ENCODE results near the gene TTC9C.

TTC9C gene

GRCh38 chr11:62712861-62713260 is 15.4 kb upstream of the TTC9C start:
- 0 out of 2 replicates have a peak overlapping the region, but pooled peaks have one; percentile 13 for H3K27ac ChIP-seq
- TF ChIP-seq CTCF (IDR thresholded peaks at IDR 0.05): no peak
- no peak for TF ChIP-seq ZFX (IDR thresholded peaks at IDR 0.05; ENCODE audit: borderline replicate concordance)

- H3K27ac ChIP-seq: 0 out of 2 replicates have a peak overlapping the region, but pooled peaks have one; percentile 13
These were observed 14.9 kb upstream of the TTC9C start for GRCh38 chr11:62713343-62713742.

GRCh38 chr11:62715150-62716130 is 12.8 kb upstream of the TTC9C start:
- no peak for TF ChIP-seq CTCF (IDR thresholded peaks at IDR 0.05)
- TF ChIP-seq ZFX (IDR thresholded peaks at IDR 0.05; ENCODE audit: borderline replicate concordance): no peak
- H3K27ac ChIP-seq: no peak overlapping the region

More at GRCh38 chr11:62713343-62713742, 14.9 kb upstream of the TTC9C start:
- no peak for TF ChIP-seq CTCF (IDR thresholded peaks at IDR 0.05)
- no peak for TF ChIP-seq ZFX (IDR thresholded peaks at IDR 0.05; ENCODE audit: borderline replicate concordance)

- no peak for TF ChIP-seq CTCF (IDR thresholded peaks at IDR 0.05)
- TF ChIP-seq ZFX (IDR thresholded peaks at IDR 0.05; ENCODE audit: borderline replicate concordance): no peak
- no peak overlapping the region for H3K27ac ChIP-seq
These were observed 12.1 kb upstream of the TTC9C start for GRCh38 chr11:62716206-62716605.

- H3K27ac ChIP-seq: 0 out of 2 replicates have a peak overlapping the region, but pooled peaks have one; percentile 8
These were observed 11.5 kb upstream of the TTC9C start for GRCh38 chr11:62716816-62717215.

GRCh38 chr11:62719302-62719978 is 8.8 kb upstream of the TTC9C start:
- TF ChIP-seq ZFX (IDR thresholded peaks at IDR 0.05; ENCODE audit: borderline replicate concordance): no peak
- no peak for TF ChIP-seq CTCF (IDR thresholded peaks at IDR 0.05)
- H3K27ac ChIP-seq: no peak overlapping the region

More at GRCh38 chr11:62716816-62717215, 11.5 kb upstream of the TTC9C start:
- TF ChIP-seq CTCF (IDR thresholded peaks at IDR 0.05) (no peak), ZFX (IDR thresholded peaks at IDR 0.05; ENCODE audit: borderline replicate concordance) (no peak)

All from 22Rv1 (cell line).